Left lung (tissue), 10 donors: Measurements from ENCODE around the gene SORL1. TPM values are rescaled to one million over a fixed set of nuclear protein-coding genes. Genes with fewer than 3 reads are reported as not detected.

ENCODE experiments used
- ATAC-seq: fragments of 200-7000 bp; cut with Tn5 transposase; one replicate; pipeline ENCODE4 v1.9.1; 2020; ENCODE audit warnings: moderate library complexity
- DNase-seq, 4 donors: peaks; one replicate each; pipeline ENCODE4 v3.0.0-alpha.2; 2013 to 2020
- H3K27ac ChIP-seq, 2 donors: fragments of 200-600 bp; sonication (generic) in 1 of 2; one replicate each; pipeline versions ENCODE4 v1.5.0 to v1.8.0; 2020 to 2021
- H3K27me3 ChIP-seq, 2 donors: fragments of 200-600 bp; sonication (generic) in 1 of 2; one replicate each; pipeline versions ENCODE4 v1.5.0 to v1.8.0; 2020 to 2021
- H3K36me3 ChIP-seq, 2 donors: fragments of 200-600 bp; sonication (generic) in 1 of 2; one replicate each; pipeline versions ENCODE4 v1.5.0 to v1.8.0; 2020 to 2021
- H3K4me1 ChIP-seq, 2 donors: fragments of 200-600 bp; one replicate each; pipeline ENCODE4 v1.8.0; 2021
- H3K4me3 ChIP-seq, 2 donors: fragments of 200-600 bp; sonication (generic) in 1 of 2; one replicate each; pipeline versions ENCODE4 v1.5.0 to v1.8.0; 2020 to 2021; ENCODE audit warnings: mild to moderate bottlenecking in 1 of 2
- H3K9me3 ChIP-seq, 2 donors: fragments of 200-600 bp; sonication (generic) in 1 of 2; one replicate each; pipeline versions ENCODE4 v1.5.0 to v1.8.0; 2020 to 2021
- intact Hi-C, 2 donors: fragments of 100-400 bp; cut with DNase I; formaldehyde crosslinking; loops; one replicate each; pipeline versions ENCODE4 v1.11.2 to v1.14.2; 2022
- polyA plus RNA-seq, 6 donors: library from polyadenylated mRNA; unstranded; fragments of 120-200 nt; gene quantifications; one replicate each; pipeline ENCODE4 v1.2.1, GENCODE V29; 2013; ENCODE audit not compliant: insufficient read length in 6 of 6
- total RNA-seq, 2 donors: library from RNA; stranded (reverse); fragmentation: NEBNext Ultra II Directional; extraction: Animal tissue kit (Norgen Biotek cat#: 25700); gene quantifications; one replicate each; pipeline ENCODE4 v1.2.1, GENCODE V29; 2021
- TF ChIP-seq, protein P1 (sequence below), 2 donors: fragments of 200-600 bp; sonication (generic) in 1 of 2; IDR thresholded peaks; one replicate each; pipeline versions ENCODE4 v1.5.0 to v1.8.0; 2021; ENCODE audit warnings: antibody characterized with exemption in 2 of 2
- donor health status: DM: no; HTN: yes; CAD: no.
- donor health status: DM: no; HTN: no; CAD: no.

Gene SORL1
- total and polyA plus RNA-seq, 8 donors = 29.8 to 114 (median 33.4) TPM

DNA sequence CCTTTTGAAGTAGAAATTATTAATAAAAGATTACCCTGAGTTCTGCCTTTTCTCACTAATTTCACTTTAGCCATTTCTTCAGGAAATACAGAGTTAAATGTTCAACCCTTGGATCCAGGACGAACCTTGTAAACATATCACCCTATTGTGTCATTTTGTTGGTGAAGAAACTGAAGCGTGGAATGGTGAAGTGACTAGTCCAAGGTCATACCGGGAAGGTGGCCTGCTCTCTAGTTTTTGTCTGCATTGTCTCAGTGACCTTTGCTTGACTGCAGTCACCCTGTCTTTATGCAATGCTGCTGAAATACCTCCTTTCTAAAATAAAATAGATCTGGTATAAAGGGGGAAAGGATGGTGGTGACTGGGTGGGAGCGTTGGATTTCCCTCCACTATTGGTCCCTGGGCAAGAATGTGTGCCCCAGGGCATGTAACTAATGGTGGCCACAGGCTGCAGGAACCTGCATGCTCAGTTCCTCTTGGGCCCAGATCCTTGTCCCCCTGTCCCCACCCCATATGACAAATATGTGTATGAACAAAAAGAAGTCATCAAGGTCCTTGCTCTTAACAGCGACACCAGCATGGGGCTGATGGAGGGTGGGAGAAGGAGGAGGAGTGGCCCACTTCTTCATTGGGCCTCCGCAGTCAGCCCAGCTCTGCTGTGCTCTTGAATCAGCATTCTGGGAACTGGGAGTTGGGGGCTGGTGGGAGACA, 1.6 kb downstream of the SORL1 start:
- peaks cover 0 to 85% of the 10 kb centered on the region in 2 donors for H3K4me1 ChIP-seq
- DNase-seq (no peak), ATAC-seq (no peak)
- H3K27me3 ChIP-seq = peaks cover 0 to 14% of the 10 kb centered on the region in 2 donors
- no peaks in the 10 kb centered on the region for H3K9me3 ChIP-seq
- H3K27ac ChIP-seq = peak overlapping the region in 1 of 2 donors; percentile 94
- TF ChIP-seq, protein P1, sequence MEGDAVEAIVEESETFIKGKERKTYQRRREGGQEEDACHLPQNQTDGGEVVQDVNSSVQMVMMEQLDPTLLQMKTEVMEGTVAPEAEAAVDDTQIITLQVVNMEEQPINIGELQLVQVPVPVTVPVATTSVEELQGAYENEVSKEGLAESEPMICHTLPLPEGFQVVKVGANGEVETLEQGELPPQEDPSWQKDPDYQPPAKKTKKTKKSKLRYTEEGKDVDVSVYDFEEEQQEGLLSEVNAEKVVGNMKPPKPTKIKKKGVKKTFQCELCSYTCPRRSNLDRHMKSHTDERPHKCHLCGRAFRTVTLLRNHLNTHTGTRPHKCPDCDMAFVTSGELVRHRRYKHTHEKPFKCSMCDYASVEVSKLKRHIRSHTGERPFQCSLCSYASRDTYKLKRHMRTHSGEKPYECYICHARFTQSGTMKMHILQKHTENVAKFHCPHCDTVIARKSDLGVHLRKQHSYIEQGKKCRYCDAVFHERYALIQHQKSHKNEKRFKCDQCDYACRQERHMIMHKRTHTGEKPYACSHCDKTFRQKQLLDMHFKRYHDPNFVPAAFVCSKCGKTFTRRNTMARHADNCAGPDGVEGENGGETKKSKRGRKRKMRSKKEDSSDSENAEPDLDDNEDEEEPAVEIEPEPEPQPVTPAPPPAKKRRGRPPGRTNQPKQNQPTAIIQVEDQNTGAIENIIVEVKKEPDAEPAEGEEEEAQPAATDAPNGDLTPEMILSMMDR (IDR thresholded peaks at IDR 0.05) = no peak
- intact Hi-C loops = no loop called here
- no peaks in the 10 kb centered on the region for H3K36me3 ChIP-seq
- H3K4me3 ChIP-seq = peak overlapping the region in 1 of 2 donors; percentile 81

DNA sequence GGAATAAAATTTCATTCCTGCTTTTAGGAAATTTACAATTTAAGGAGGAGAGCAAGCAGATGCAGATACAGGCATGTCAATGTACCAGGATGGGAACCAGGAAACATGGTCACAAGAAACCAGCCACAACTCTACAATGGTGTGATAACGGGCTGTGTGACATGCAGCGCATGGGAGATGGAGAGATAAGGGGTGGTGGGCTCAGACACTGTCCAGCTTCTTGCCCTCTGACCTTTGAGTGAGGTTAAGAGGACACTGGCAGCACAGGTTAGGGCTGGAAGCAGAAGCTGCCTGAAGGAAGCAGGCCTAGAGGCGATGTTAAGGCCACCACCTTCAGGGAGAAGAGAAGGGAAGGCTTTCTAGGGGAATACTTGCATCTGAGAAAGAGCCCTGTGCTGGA, 3.0 kb downstream of the SORL1 start:
- H3K27me3 ChIP-seq = peaks cover 0 to 14% of the 10 kb centered on the region in 2 donors
- H3K4me3 ChIP-seq = peak overlapping the region in 1 of 2 donors; percentile 81
- intact Hi-C loops = no loop called here
- DNase-seq = no peak
- H3K9me3 ChIP-seq = no peaks in the 10 kb centered on the region
- ATAC-seq = no peak
- no peaks in the 10 kb centered on the region for H3K36me3 ChIP-seq
- peaks cover 0 to 82% of the 10 kb centered on the region in 2 donors for H3K4me1 ChIP-seq
- peak overlapping the region in 1 of 2 donors; percentile 94 for H3K27ac ChIP-seq
- TF ChIP-seq, protein P1 (IDR thresholded peaks at IDR 0.05) = no peak

DNA sequence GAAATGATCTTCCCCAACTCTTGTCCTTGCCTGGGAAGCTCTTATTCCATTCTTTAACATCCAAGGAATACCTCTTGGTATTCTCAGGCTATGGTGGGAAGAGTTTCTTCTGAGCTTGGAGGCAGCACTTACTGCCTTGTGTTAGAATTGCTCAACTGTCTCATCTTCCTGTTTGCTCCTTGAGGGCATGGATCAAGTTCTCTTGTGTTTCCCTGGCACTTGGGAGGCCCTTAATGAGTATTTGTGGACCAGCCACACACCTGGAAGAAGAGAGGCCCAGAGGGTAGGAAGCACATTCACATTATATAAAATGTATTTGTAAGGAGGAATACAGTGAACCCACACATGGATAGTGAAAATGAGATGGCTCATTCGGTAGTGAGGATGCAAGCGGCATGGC, 4.0 kb downstream of the SORL1 start:
- TF ChIP-seq, protein P1 (IDR thresholded peaks at IDR 0.05) = no peak
- Histone ChIP-seq H3K27me3 (peaks cover 0 to 11% of the 10 kb centered on the region in 2 donors), H3K9me3 (no peaks in the 10 kb centered on the region), H3K4me1 (peaks cover 0 to 81% of the 10 kb centered on the region in 2 donors), H3K36me3 (no peaks in the 10 kb centered on the region), H3K27ac (peak overlapping the region in 1 of 2 donors; percentile 94), H3K4me3 (no peak overlapping the region)
- no peak for ATAC-seq
- DNase-seq = no peak
- intact Hi-C loops = no loop called here

DNA sequence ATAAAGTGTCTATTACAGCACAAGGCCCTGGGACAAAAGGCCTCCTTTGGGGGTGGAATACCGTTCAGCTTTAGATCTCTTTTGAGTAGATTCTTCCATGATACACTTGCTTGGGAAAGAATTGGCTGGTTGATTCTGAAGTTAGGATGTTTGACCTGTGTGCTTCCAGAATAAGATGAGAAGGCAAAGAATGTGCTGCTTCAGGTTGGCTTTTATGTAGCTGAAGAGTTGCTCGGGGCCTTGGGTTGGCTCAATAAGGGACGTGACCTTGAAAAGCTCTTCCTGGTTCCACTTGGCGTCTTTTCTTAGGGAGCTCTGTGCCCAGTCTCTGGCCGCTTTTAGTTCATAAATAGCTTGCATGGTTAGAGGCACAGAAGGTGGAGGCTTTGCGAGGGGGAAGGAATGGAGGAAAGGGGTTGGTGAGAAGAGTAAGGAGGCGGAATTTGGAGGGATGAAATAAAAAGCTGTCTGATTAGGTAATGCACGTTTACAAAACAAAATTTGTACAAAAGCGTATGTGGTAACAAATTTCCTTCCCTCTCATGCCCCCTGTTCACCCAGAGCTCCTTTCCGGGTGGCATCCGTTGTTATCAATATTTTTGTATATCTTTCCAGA, 4.8 kb downstream of the SORL1 start:
- Histone ChIP-seq H3K9me3 (no peaks in the 10 kb centered on the region), H3K27ac (peak overlapping the region in 1 of 2 donors; percentile 94), H3K4me3 (peak overlapping the region in 1 of 2 donors; percentile 1), H3K4me1 (peaks cover 0 to 82% of the 10 kb centered on the region in 2 donors), H3K36me3 (no peaks in the 10 kb centered on the region), H3K27me3 (peaks cover 0 to 5% of the 10 kb centered on the region in 2 donors)
- ATAC-seq (no peak), DNase-seq (no peak)
- TF ChIP-seq, protein P1 (IDR thresholded peaks at IDR 0.05) = no peak
- intact Hi-C loops = no loop called here

DNA sequence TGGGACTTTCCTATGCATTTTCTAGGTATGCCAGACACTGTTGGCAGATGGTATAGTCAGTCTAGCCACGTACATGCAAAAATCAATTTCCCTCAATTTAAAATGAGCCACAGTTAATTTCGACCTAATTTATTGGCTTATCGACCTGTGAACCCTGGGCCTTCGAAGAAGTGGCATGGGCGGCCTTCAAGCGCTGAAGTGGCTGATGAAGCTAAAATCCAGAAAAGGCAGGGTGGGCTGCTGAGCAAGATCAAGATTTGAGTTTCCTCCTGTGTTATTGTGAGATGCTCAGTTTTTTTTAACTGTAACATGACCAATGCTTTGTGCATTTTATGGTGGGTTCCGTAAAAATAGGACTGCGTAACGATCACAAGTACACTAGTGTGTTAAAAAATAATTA, 6.4 kb downstream of the SORL1 start:
- intact Hi-C loops = no loop called here
- no peak for ATAC-seq
- TF ChIP-seq, protein P1 (IDR thresholded peaks at IDR 0.05) = no peak
- Histone ChIP-seq H3K4me1 (peaks cover 0 to 79% of the 10 kb centered on the region in 2 donors), H3K4me3 (no peak overlapping the region), H3K36me3 (no peaks in the 10 kb centered on the region), H3K27ac (peak overlapping the region in 1 of 2 donors; percentile 63), H3K27me3 (no peaks in the 10 kb centered on the region), H3K9me3 (no peaks in the 10 kb centered on the region)
- no peak for DNase-seq
